ENCODE results near the gene HS3ST4. TPM values are rescaled to one million over a fixed set of nuclear protein-coding genes. Genes with fewer than 3 reads are reported as not detected.

HS3ST4 gene
- total and polyA plus RNA-seq, 2 of the 4 experiments (the other 2 are of a cell fraction): not detected

GRCh38 chr16:26177438-26177837 is 485.7 kb downstream of the HS3ST4 start:
- Histone ChIP-seq H2BK20ac (ENCODE audit: low read depth, low read length) (no peak overlapping the region), H3K27me3 (ENCODE audit: control insufficient read depth, insufficient read depth, low read length) (no peaks in the 10 kb centered on the region), H3K14ac (replicated peaks; ENCODE audit: low read depth, low read length) (no peak overlapping the region), H3K36me3 (ENCODE audit: control insufficient read depth, insufficient read depth, low read length) (no peaks in the 10 kb centered on the region), H3K27ac (ENCODE audit: insufficient read depth, low read length) (no peak overlapping the region), H3K9me1 (ENCODE audit: insufficient read depth, low read length) (no peaks in the 10 kb centered on the region), H3K4me3 (ENCODE audit: insufficient read depth, low read depth, low read length) (no peak overlapping the region), H4K8ac (ENCODE audit: low read depth in 2 of 2, low read length in 2 of 2) (no peak overlapping the region), H4K5ac (ENCODE audit: low read depth, low read length) (no peak overlapping the region), H2AK9ac (replicated peaks; ENCODE audit: low read depth, low read length, poor library complexity) (no peak overlapping the region), H3K79me1 (ENCODE audit: low read depth in 1 of 2, low read length in 2 of 2) (no peaks in the 10 kb centered on the region), H3K9ac (ENCODE audit: low read depth, low read length) (no peak overlapping the region), H3K56ac (ENCODE audit: extremely low read depth, insufficient read depth, low read length) (no peak overlapping the region), H3K4me2 (ENCODE audit: low read depth, low read length) (no peak overlapping the region), H3K4ac (ENCODE audit: low read depth, low read length) (no peak overlapping the region), H4K91ac (ENCODE audit: insufficient read depth, low read depth, low read length) (no peak overlapping the region), H4K20me1 (ENCODE audit: insufficient read depth, low read length) (no peaks in the 10 kb centered on the region), H3K18ac (ENCODE audit: low read depth, low read length) (no peak overlapping the region), H2AK5ac (ENCODE audit: low read depth, low read length) (no peak overlapping the region), H3K9me3 (ENCODE audit: control insufficient read depth, insufficient read depth, low read length) (peaks cover 7% of the 10 kb centered on the region), H2BK15ac (ENCODE audit: low read depth, low read length) (no peak overlapping the region), H2AFZ (replicated peaks; ENCODE audit: low read length, poor library complexity) (no peak overlapping the region), H2BK120ac (ENCODE audit: low read depth, low read length) (no peak overlapping the region), H3K23ac (ENCODE audit: low read depth, low read length) (no peak overlapping the region), H2BK5ac (ENCODE audit: low read depth, low read length, poor library complexity, severe bottlenecking) (no peak overlapping the region), H3K4me1 (ENCODE audit: control insufficient read depth, insufficient read depth, low read length) (no peaks in the 10 kb centered on the region)
- DNase-seq (no peak), ATAC-seq (ENCODE audit: low read depth) (no peak)
- POLR2A ChIA-PET (ENCODE audit: unreplicated experiment): no interaction called here
- in situ Hi-C loops (cut with MboI; ENCODE audit: low sequenced_read_pairs) (no loop called here), intact Hi-C loops (cut with micrococcal nuclease) (no loop called here), dilution Hi-C loops (cut with HindIII; ENCODE audit: low sequenced_read_pairs, unreplicated experiment) (no loop called here)
- no CpG with 5 or more reads among the region's 1 CpG for WGBS, 2 experiments (ENCODE audit: extremely low coverage in 2 of 2, insufficient read length in 1 of 2)
- CTCF ChIA-PET: no interaction called here
- TF ChIP-seq BHLHE40 (IDR thresholded peaks at IDR 0.05; ENCODE audit: low read depth, low read length) (no peak), FOS (IDR thresholded peaks at IDR 0.05; ENCODE audit: low read depth, low read length) (no peak), USF2 (IDR thresholded peaks at IDR 0.05; ENCODE audit: low read depth, low read length) (no peak), CHD1 (IDR thresholded peaks at IDR 0.05; ENCODE audit: low read depth, low read length) (no peak)
- no TSS peak for BruUV-seq (replicated peaks)

Measured in IMR-90 (cell line).